Esophagus muscularis mucosa (tissue), 4 donors: ENCODE results near the gene SLC8B1. TPM values are rescaled to one million over a fixed set of nuclear protein-coding genes. Genes with fewer than 3 reads are reported as not detected.
A peak's percentile ranks its signal among the peaks of the same experiment; 100 is the strongest.

Experiments used
- DNase-seq: peaks from one replicate; pipeline ENCODE4 v3.0.0-alpha.2; 2017; ENCODE audit errors: extremely low spot score
- H3K27ac ChIP-seq, 4 donors: fragments of 200-600 bp; sonication (generic); replicated peaks in 1 of 4; 1 replicate in 3 of 4; 2 replicates in 1 of 4; pipeline ENCODE4 v1.5.1; 2016 to 2019; ENCODE audit warnings: mild to moderate bottlenecking in 1 of 4
- H3K27me3 ChIP-seq, 4 donors: fragments of 200-600 bp; sonication (generic); one replicate each; pipeline versions ENCODE4 v1.5.1 to v1.6.0; 2016 to 2019
- H3K36me3 ChIP-seq, 4 donors: fragments of 200-600 bp; sonication (generic); one replicate each; pipeline ENCODE4 v1.5.1; 2016 to 2019
- H3K4me1 ChIP-seq, 4 donors: fragments of 200-600 bp; sonication (generic); one replicate each; pipeline ENCODE4 v1.5.1; 2016 to 2019
- H3K4me3 ChIP-seq, 4 donors: fragments of 200-600 bp; sonication (generic); 1 replicate in 2 of 4; 2 replicates in 2 of 4; pipeline ENCODE4 v1.5.1; 2016 to 2019; ENCODE audit warnings: mild to moderate bottlenecking in 4 of 4, moderate library complexity in 1 of 4
- H3K9me3 ChIP-seq, 4 donors: fragments of 200-600 bp; sonication (generic); 1 replicate in 3 of 4; 2 replicates in 1 of 4; pipeline ENCODE4 v1.5.1; 2016 to 2019
- EP300 ChIP-seq: sonication (generic); formaldehyde crosslinking; IDR thresholded peaks from one replicate; pipeline ENCODE4 v1.6.1; 2017; ENCODE audit warnings: antibody characterized with exemption
- POLR2A ChIP-seq: fragments of 450-650 bp; IDR thresholded peaks from one replicate; pipeline ENCODE4 v1.6.1; 2017; ENCODE audit warnings: antibody characterized with exemption, moderate library complexity, mild to moderate bottlenecking, low read depth
- POLR2AphosphoS5 ChIP-seq, 2 donors: sonication (generic); formaldehyde crosslinking; IDR thresholded peaks; one replicate each; pipeline ENCODE4 v1.6.1; 2017; ENCODE audit warnings: antibody characterized with exemption in 2 of 2
- WGBS: methylation state at CpG from one replicate; pipeline ENCODE4 v1.1.5; 2018; 5-methylcytosine and 5-hydroxymethylcytosine counted together
- intact Hi-C: fragments of 100-400 bp; cut with DNase I; formaldehyde crosslinking; loops from one replicate; pipeline ENCODE4 v1.15.1; 2023
- total RNA-seq, 4 donors: library from RNA; depleted of rRNA; stranded (reverse); fragments of >200 nt; gene quantifications; one replicate each; pipeline versions ENCODE4 v1.1.0 to v1.2.1, GENCODE V29; 2016
- TF ChIP-seq, protein P1 (sequence below), 3 experiments: fragments of 200-600 bp in 2 of 3; fragments of 450-650 bp in 1 of 3; sonication (generic) in 2 of 3; IDR thresholded peaks; one replicate each; pipeline ENCODE4 v1.5.1; 2017 to 2019; ENCODE audit warnings: antibody characterized with exemption in 3 of 3, mild to moderate bottlenecking in 2 of 3, moderate library complexity in 1 of 3

The SLC8B1 gene
- total RNA-seq, 4 donors from 2014 or later = 19.1 to 22.8 (median 19.8) TPM

DNA sequence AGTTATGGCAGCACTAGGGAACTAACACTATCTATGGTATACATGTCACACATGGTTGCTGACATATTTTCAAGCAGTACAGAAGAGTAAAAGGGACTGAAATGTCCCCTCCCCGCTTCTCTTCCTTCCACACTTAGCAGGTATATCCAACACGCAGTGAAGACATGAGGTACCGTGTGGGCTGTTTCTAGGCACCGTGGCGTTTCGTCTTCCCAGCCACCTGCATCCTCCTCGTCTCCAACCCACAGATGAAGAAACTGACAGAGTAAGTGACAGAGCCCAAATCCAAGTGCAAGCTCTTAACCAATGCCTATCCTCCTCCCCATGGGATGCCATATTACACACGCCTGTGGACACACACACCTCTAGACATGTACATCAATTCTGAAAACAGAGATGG lies 32.4 kb downstream of the SLC8B1 start:
- no peaks in the 10 kb centered on the region for H3K9me3 ChIP-seq
- no peak for TF ChIP-seq POLR2A
- TF ChIP-seq POLR2AphosphoS5 (IDR thresholded peaks at IDR 0.05) = no peak
- TF ChIP-seq, protein P1, sequence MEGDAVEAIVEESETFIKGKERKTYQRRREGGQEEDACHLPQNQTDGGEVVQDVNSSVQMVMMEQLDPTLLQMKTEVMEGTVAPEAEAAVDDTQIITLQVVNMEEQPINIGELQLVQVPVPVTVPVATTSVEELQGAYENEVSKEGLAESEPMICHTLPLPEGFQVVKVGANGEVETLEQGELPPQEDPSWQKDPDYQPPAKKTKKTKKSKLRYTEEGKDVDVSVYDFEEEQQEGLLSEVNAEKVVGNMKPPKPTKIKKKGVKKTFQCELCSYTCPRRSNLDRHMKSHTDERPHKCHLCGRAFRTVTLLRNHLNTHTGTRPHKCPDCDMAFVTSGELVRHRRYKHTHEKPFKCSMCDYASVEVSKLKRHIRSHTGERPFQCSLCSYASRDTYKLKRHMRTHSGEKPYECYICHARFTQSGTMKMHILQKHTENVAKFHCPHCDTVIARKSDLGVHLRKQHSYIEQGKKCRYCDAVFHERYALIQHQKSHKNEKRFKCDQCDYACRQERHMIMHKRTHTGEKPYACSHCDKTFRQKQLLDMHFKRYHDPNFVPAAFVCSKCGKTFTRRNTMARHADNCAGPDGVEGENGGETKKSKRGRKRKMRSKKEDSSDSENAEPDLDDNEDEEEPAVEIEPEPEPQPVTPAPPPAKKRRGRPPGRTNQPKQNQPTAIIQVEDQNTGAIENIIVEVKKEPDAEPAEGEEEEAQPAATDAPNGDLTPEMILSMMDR (IDR thresholded peaks at IDR 0.05) = no peak
- no peak for TF ChIP-seq EP300
- H3K27ac ChIP-seq = no peak overlapping the region
- H3K27me3 ChIP-seq = no peaks in the 10 kb centered on the region
- H3K4me3 ChIP-seq = no peak overlapping the region
- DNase-seq = no peak
- peaks cover 23 to 29% (median 25%) of the 10 kb centered on the region in 4 donors for H3K4me1 ChIP-seq
- peaks cover 12 to 92% (median 56%) of the 10 kb centered on the region in 4 donors for H3K36me3 ChIP-seq
- intact Hi-C loops = no loop called here
- 91% methylated on average over 8 of the region's 8 CpGs for WGBS

- H3K27me3 ChIP-seq = no peaks in the 10 kb centered on the region
- H3K9me3 ChIP-seq = no peaks in the 10 kb centered on the region
- TF ChIP-seq EP300 = no peak
- TF ChIP-seq POLR2AphosphoS5 (IDR thresholded peaks at IDR 0.05) = no peak
- TF ChIP-seq POLR2A = no peak
- H3K4me3 ChIP-seq = no peak overlapping the region
- no peak for DNase-seq
- 95% methylated on average over 3 of the region's 6 CpGs for WGBS
- H3K4me1 ChIP-seq = peaks cover 28 to 35% (median 31%) of the 10 kb centered on the region in 4 donors
- intact Hi-C loops = no loop called here
- peaks cover 8 to 92% (median 57%) of the 10 kb centered on the region in 4 donors for H3K36me3 ChIP-seq
- no peak overlapping the region for H3K27ac ChIP-seq
These were observed 33.1 kb downstream of the SLC8B1 start for GRCh38 chr12:113301811-113302210.

- H3K27me3 ChIP-seq = no peaks in the 10 kb centered on the region
- peak overlapping the region; percentile 2 to 45 (median 38) for H3K27ac ChIP-seq
- intact Hi-C loops = no loop called here
- no peak overlapping the region for H3K4me3 ChIP-seq
- TF ChIP-seq EP300 (no peak), POLR2AphosphoS5 (IDR thresholded peaks at IDR 0.05) (no peak), POLR2A (no peak)
- TF ChIP-seq, protein P1 (IDR thresholded peaks at IDR 0.05) = no peak
- WGBS = 60% methylated on average over 2 of the region's 14 CpGs
- H3K9me3 ChIP-seq = no peaks in the 10 kb centered on the region
- peaks cover 28 to 35% (median 32%) of the 10 kb centered on the region in 4 donors for H3K4me1 ChIP-seq
- H3K36me3 ChIP-seq = peaks cover 23 to 93% (median 58%) of the 10 kb centered on the region in 4 donors
- no peak for DNase-seq
These were observed 35.2 kb downstream of the SLC8B1 start for GRCh38 chr12:113299619-113300237.

- Histone ChIP-seq H3K27ac (peak overlapping the region; percentile 2 to 45 (median 38)), H3K9me3 (no peaks in the 10 kb centered on the region), H3K4me3 (no peak overlapping the region), H3K4me1 (peaks cover 28 to 35% (median 33%) of the 10 kb centered on the region in 4 donors), H3K36me3 (peaks cover 19 to 93% (median 62%) of the 10 kb centered on the region in 4 donors), H3K27me3 (no peaks in the 10 kb centered on the region)
- TF ChIP-seq EP300 = no peak
- TF ChIP-seq, protein P1 (IDR thresholded peaks at IDR 0.05) = no peak
- no peak for TF ChIP-seq POLR2AphosphoS5 (IDR thresholded peaks at IDR 0.05)
- TF ChIP-seq POLR2A = no peak
- DNase-seq = no peak
- WGBS = 82% methylated on average over 17 of the region's 20 CpGs
- intact Hi-C loops = no loop called here
These were observed 35.9 kb downstream of the SLC8B1 start for GRCh38 chr12:113298861-113299545.

DNA sequence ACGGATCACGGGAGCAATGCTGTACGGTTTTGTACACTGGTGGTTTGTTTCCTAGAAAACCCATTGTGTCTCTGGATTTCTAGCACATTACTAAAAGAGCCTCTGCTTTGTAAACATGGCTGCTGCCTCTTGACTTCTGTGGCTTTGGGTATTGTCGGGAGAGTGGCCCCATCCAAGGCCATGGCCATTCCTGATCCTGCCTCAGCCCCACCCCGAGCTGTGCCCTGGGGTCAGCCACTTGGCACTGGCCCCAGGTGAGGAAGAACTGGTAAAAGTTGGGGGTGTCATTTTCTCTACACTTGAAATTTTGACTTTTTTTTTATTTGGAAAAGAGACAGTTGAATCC lies 36.5 kb downstream of the SLC8B1 start:
- Histone ChIP-seq H3K4me3 (no peak overlapping the region), H3K36me3 (peaks cover 15 to 93% (median 63%) of the 10 kb centered on the region in 4 donors), H3K27ac (peak overlapping the region; percentile 2 to 45 (median 38)), H3K4me1 (peaks cover 28 to 35% (median 33%) of the 10 kb centered on the region in 4 donors), H3K9me3 (no peaks in the 10 kb centered on the region), H3K27me3 (no peaks in the 10 kb centered on the region)
- TF ChIP-seq EP300 (no peak), POLR2A (no peak)
- TF ChIP-seq, protein P1 (IDR thresholded peaks at IDR 0.05) = no peak
- intact Hi-C loops = no loop called here
- 83% methylated on average over 5 of the region's 5 CpGs for WGBS
- no peak for DNase-seq
